Right forelimb (tissue), 1 donor: Measurements from ENCODE around the gene CLTA.

ENCODE experiments used
- DNase-seq: peaks from one replicate; pipeline ENCODE4 v3.0.0-alpha.2; 2018

Gene CLTA, protein sequence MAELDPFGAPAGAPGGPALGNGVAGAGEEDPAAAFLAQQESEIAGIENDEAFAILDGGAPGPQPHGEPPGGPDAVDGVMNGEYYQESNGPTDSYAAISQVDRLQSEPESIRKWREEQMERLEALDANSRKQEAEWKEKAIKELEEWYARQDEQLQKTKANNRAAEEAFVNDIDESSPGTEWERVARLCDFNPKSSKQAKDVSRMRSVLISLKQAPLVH

DNA sequence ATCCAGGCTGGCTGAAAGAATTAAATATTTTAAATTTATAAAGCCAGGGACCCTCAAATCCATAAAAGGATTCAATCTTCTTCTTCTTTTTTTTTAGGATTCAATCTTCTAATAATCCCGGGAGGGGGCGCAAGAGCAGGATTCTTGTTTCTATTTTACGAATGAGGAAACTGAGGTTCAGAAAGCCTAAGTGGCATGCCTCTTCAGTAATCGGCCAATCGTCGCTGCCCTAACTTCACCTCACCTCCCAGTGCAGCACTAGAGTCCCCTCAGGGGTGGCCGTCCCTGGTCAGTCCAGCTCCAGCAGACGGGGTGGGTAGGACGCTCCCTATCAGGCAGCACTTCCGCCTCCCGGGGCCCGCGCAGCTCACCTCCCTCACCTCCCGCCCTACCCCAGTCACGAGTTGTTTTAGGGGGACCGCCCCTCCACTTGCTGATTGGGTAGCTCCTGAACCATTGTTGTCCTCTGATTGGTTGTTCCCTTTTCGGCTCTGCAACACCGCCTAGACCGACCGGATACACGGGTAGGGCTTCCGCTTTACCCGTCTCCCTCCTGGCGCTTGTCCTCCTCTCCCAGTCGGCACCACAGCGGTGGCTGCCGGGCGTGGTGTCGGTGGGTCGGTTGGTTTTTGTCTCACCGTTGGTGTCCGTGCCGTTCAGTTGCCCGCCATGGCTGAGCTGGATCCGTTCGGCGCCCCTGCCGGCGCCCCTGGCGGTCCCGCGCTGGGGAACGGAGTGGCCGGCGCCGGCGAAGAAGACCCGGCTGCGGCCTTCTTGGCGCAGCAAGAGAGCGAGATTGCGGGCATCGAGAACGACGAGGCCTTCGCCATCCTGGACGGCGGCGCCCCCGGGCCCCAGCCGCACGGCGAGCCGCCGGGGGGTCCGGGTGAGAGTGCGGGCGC is at the start of gene CLTA:
Gene CLTA (plus strand): TSS at position 534 of the 902 bp plus-strand sequence. CDS start 136 bp downstream, at position 670.
- DNase-seq = peak; percentile 96

DNA sequence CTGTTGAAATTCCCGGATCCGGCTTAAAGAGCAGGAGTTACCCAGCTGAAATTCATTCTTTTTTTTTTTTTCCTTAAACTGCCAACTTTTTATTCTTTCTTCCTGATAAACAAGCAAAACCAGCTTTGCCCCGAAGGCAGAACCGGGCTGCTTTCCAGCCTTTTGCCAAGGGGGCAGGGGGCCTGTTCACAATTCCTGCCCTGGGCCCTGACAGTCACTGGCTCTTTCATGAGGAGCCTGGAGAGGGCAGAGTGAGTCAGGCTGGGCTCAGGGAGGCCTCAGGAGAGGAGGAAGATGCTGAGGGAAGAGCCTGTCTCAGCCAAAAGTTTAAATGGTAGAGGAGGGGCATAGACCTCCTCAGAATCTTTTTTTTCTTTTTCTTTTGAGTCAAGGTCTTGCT is 49.4 kb upstream of the CLTA start:
- DNase-seq = no peak

DNA sequence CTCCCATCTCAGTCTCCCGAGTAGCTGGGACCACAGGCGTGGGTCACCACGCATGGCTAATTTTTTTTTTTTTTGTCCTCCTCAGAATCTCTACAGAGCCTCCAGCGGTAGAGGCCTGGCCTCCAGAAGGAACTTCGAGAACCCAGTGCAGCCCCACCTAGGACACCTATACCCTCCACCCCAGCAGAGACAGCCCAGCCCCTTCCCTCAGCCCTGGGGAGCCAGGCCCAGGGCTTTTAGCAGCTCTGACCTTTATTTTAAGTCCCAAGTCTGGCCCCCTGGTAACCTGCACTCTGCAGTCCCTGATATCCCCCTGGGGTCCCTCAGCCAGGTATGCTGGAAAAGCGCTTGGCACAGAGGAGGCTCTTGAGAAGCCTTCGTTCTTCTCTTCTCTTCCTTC is 49.0 kb upstream of the CLTA start:
- DNase-seq = no peak

DNA sequence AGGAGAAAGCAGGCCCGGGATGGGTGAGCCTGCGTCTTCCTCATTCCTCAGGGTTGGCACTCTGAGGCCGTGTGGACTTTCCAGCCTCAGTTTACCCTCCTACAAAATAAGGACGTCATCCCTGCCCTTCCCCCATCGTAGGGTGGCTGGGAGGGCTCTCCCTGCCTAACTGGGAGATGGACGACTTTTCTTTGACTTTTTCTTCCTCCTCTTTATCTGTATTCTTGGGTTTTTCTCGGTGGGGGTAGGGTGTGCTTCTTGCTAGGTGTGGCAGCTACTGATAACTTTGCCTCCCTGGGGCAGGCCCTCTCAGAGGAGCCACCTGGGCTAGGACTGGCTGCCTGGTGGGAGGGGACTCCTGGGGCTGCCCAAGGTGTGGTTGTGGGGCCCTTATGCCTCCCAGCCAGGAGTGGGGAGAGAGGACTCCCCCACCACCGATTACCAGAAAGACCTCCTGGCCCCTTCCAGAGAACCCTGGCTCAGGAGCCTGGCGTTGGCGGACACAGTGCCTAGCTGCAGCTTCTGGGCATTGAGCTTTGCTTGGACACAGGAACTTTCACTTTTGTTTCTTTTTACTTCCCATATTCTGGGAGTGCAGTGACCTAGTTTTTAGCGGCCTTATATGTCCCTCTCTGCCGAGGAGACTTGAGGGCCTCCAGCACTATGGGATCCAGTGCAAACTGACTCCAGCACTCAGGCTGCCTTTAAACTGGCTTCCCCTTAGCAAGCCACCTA is 48.0 kb upstream of the CLTA start:
- no peak for DNase-seq

DNA sequence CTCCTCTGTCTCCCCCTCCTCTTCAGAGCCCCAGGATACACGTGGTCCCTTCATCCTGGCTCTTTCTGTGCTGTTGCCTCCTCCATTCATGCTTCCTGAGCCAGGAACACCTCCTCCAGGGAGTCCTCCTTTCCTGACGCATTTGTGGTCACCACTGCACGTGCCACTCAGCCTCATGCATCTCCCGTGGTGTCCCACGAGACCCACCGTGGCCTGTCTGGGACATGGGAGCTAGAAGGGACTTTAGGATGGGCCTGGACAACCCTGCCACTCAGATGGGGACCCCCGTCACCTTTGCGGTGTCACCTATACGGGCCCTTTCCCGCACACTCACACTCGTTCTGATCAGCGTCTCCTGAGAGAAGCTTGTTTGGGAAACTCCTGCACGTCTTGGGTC is 47.5 kb upstream of the CLTA start:
- DNase-seq = no peak

DNA sequence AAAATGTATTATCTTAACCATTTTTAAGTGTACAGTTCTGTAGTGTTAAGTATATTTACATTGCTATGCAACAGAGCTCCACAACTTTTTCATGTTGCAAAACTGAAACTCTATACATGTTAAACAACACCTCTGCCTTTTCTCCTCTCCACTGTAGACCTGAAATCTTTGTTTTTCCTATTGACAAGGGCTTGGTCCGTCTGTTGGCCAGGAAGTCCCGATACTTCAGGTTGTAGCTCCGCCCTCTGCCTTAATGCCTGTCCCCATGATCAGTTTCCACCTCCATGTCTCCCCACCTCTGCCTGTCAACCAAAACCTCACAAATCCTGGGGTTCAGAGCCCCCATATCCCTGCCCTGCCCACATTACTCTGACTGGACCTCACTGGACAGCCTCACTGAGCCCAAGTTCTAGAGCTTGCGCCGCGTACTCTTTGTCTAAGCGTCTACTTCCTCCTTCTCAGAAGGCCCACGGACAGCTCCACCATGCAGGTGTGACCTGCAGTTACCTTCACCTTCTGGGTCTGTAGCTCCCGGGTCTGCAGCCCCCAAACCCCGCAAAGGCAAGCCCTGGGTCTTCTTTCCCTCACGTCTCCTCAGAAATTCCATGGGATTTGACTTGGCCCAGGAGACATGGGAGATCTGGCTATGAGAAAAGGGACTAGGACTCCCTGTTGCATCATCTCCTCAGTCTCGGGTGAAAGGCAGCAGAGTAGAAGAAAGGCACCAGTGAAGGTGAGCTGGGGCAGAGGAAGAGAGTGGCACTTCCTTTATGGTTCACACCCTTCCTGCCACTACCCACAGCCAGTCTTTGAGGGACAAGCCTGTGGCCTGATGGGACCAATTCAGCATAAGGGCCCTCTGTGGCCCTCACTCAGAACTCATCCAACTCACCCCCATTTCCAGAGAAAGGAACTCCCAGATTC is 46.1 kb upstream of the CLTA start:
- no peak for DNase-seq

DNA sequence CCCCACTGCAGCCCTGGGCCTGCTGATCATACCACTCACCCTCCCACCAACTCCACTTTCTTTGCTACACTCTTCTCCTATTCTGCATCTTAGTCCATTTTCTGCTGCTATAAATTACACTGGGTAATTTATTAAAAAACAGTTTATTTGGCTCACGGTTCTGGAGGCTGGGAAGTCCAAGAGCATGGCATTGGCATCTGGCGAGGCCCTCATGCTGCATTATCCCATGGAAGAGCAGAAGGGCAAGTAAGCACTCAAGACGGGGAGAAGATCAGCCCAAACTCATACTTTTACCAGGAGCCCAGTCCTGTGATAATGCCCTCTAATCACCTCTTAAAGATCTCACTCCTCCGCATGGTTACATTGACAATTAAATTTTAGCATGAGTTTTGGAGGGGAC is 44.8 kb upstream of the CLTA start:
- DNase-seq = no peak

DNA sequence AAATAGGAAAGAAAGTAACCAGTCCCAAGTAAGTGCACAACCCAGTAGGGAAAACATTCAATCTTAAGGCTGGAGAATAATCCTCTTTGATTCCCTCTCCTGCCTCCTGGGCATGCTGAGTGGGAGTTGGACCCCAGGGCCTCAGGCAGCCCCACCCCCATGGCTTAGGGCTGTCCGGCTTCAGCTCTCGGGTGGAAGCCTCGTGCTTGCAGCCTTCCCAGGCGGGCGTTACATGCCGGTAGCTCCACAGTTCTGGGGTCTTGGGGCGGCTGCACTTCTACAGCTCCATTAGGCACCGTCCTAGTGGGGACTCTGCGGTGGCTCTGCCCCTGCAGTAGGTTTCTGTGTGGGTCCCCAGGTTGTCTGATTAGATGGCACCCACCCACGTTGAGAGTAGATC is 44.1 kb upstream of the CLTA start:
- DNase-seq = no peak

DNA sequence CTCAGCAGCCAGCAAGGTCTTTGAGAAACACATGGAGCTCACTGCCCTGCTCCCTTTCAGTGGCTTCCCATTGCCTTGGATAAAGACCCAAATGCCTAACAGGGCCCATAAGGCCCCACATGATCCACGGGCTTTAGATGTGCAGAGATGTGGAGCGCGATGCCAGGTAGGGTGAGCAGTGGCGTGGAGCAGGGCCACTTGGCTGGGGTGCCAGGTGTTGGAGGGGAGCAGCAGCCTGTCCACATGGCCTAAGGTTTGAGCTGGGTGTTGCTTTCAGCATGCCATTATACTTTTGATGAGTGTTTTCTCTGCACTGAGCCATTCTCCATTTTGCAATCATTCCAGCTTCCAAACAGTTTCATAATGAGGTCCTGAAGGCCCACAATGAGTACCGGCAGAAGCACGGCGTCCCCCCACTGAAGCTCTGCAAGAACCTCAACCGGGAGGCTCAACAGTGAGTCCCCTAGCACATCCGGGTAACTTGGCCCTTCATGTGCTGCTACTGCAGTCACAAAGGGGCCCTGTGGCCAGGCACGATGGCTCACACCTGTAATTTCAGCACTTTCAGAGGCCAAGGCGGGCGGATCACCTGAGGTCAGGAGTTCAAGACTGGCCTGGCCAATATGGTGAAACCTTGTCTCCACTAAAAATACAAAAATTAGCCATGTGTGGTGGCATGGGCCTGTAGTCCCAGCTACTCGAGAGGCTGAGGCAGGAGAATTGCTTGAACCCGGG is 43.1 kb upstream of the CLTA start:
- DNase-seq = no peak

DNA sequence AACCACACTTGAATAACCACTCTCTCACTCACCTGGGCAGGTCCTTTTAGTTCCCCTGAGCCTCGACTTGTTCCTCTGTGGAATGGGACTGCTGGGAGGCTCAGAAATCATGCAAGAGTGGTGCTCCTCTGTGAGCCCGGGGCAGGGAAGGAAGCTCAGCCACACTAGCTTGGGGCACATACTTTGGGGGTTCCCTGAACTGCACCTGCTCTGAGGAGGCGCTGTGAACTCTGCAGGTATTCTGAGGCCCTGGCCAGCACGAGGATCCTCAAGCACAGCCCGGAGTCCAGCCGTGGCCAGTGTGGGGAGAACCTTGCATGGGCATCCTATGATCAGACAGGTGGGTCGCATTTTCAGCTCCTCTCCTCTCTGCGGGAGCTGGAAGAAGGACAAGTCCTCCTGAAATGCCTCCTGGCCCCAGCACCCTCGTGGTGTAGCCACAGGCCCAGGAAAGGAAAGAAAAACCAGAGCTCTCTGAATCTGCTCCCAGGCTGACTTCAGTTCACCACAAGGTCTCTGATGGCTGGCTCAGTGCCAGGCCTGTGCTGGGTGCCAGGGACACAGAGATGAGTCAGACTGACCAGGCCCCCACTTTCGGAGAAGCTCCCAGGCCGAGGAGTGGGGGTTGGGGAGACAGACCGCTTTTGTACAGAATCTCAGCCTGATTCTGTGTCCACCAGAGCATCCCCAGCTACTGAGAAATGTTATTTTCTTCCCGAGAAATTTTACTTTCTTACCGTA is 42.2 kb upstream of the CLTA start:
- DNase-seq = peak; percentile 84

DNA sequence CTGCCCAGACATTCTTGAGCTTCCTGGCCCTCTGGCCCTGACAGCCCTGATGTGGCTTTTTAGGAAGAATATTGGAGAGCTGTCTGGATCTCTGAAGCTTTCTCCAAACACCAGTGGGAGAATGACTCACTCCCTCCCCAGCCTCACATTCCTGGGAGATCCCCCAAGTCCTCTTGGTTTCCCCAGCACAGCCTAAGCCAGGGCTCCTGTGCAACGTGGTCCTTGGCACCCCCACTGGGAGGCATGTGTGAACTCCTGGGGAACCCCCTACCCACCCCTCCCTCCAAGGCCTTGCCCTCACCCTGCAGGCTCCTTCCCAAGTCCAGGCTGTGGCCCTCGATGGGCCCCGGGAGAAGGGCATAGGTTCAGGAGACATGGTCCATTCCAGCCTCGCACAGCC is 41.5 kb upstream of the CLTA start:
- no peak for DNase-seq

DNA sequence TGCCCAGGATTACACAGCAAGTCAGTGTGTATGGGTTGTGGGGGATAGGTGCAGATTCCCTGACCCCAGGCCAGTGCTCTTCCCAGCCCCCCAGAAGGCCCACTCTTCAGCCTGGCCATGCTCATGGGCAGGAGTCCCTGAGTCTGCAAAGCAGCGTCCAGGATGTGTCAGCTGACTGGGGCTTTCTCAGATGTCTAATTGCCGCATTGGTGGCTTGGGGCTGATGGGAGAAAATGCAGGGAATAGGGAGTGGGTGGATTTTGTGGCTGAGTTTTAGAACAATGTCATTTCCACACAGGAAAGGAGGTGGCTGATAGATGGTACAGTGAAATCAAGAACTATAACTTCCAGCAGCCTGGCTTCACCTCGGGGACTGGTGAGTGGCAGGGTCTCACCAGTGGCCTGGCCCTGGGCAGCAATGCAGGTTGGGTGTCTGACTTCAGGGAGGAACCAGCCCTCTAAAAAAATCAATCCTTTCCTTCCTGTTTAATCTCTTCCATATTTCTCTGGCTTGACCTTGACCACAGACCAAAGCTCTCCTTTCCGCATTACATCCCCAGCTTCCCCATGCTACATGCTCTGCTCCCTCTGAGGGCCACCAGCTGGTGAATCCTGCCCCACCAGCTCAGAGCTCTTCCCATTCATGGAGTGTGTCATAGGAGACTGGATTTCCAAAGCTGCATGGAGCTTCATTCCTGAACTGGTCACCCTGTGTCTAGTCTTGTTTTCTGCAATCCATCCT is 40.0 kb upstream of the CLTA start:
- no peak for DNase-seq

DNA sequence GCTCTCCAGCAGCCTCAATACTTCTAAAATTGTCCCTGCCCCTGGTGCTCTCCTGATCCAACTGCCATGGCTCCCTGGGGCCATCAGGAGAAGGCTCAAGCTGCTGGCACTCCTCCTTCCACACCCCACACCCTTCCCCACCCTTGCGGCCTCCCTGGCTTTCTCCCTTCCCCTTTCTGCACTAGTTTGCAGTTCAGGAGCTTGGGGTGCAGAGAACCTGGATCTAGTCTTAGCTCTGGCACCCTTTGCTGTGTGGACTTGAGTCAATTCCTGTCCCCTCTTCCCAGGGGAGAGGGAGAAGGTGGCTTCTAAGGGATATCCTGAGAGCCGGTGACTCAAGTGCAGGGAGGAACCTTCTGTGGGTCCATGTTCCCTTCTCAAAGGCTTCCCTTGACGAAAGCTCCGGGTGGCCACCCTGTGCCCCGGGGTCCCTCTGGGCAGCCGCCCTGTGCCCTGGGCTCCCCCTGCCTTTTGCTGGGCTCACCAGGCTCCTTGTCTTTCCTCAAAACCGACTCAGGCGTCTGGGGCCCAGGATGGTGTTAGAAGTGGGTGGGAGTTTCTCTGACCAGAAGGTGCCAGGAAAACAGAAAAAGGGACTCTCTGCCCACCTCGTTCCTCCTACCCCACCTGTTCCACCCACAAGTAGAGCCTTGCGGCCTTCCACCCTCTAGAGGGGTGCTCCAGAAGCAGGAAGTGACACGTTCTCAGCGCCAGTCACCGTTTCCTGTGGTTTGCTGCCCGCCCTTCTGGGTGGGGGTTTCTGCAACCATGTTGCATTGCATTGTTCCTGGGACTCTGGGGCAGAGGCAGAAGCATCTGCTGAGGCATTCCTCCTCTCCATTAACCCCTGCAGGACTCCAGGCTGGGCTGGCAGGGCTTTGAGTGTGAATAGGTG is 39.2 kb upstream of the CLTA start:
- no peak for DNase-seq

DNA sequence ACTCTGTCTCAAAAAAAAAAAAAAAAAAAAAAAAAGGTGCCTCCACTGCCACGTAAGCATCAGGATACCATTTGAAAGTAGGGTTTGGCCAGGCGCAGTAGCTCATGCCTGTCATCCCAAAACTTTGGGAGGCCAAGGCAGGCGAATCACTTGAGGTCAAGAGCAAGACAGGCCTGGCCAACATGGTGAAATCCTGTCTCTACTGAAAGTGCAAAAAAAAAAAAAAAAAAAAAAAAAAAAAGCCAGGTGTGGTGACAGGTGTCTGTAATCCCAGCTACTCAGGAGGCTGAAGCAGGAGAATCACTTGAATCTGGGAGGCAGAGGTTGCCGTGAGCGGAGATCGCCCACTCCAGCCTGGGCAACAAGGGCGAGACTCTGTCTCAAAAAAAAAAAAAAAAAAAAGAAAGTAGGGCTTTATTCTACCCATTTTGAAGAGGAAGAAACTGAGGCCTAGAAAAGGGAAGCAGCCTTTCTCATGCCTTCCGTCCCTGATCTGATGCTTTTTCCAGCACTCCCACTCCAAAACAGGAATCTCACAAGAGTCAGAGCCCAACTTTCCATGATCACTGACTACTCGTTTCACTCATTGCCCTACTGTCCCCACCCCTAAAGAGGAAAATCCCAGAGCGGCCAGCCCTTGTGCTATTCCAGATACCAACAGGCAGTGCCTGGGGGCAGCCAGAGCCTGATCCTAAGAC is 37.8 kb upstream of the CLTA start:
- no peak for DNase-seq

DNA sequence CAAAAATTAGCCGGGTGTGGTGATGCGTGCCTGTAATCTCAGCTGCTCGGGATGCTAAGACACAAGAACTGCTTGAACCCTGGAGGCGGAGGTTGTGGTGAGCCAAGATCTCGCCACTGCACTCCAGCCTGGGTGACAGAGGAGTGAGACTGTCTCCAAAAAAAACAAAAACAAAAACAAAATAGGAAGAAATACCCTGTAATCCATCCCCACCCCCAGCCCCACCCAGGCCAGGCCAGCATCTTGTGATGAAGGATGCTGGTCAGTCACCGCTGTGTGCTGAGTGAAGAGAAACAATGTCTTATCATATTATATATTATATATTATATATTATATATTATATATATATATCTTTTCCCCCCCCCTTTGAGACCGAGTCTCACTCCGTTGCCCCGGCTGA is 37.0 kb upstream of the CLTA start:
- no peak for DNase-seq

DNA sequence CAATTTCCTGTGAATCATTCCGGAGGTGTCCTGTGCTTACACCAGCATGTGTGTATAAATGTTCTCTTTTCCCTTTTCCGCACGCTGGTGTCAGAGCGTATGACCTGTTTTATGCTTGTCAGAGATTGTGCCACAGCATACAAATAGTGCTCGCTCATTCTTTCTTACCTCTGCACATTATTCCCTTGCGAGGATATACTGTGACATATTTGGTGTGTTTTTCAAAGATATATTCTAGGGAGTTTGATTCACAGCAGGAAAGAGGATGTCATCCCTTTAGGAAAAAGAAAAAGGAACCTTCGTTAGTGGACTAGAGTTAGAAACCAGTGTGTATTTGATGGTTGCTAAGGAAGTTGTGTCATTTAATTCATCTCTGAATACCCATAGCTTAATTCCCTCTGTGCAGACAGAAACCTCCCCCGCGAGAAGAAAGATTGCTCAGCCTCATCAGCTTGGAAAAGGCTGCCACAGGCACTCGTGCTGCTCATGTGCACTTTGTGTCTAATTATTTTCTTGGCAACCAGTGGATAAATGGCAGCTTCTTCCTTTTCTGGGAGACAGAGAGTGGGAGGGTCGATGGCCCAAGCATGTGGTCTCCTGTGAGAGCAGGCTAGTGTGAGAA is 36.3 kb upstream of the CLTA start:
- DNase-seq = peak; percentile 63

DNA sequence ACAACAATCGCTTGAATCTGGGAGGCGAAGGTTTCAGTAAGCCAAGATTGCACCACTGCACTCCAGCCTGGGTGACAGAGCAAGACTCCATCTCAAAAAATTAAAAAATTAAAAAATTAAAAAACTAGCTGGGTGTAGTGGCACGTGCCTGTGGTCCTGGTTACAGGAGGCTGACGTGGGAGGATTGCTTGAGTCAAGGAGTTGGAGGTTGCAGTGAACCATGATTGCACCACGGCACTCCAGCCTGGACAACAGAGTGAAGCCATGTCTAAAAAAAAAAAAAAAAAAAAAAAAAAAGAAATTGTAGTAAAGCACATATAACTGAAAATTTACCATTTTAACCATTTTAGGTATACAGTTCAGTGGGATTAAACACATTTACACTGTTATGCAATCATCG is 34.6 kb upstream of the CLTA start:
- DNase-seq = no peak

DNA sequence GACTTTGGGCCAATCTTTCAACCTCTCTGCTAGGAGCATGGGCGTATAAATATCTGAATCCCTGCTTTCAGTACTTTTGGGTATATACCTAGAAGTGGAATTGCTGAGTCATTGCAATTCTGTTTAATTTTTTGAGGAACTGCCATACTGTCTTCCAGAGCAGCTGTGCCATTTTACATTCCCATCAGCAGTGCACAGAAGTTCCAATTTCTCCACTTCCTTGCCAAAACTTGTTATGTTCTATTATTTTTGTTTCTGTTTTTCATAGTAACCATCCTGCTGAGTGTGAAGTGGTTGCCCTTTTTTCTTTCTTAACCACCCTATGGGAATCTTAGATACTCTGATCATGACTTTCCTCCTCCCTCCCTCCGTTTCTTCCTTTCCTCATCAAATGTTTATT is 32.6 kb upstream of the CLTA start:
- no peak for DNase-seq
